Superior temporal gyrus (tissue), 1 donor: ENCODE results near the gene SZT2.
"Not testable (repeated sequence)": the region's sequence is repeated elsewhere in the genome, so short reads cannot be mapped to it uniquely, and the experiment has no call there.

Experiments used
- DNase-seq: peaks from one replicate; pipeline ENCODE4 v3.0.0-alpha.2; 2016; ENCODE audit errors: extremely low spot score

SZT2 gene

DNA sequence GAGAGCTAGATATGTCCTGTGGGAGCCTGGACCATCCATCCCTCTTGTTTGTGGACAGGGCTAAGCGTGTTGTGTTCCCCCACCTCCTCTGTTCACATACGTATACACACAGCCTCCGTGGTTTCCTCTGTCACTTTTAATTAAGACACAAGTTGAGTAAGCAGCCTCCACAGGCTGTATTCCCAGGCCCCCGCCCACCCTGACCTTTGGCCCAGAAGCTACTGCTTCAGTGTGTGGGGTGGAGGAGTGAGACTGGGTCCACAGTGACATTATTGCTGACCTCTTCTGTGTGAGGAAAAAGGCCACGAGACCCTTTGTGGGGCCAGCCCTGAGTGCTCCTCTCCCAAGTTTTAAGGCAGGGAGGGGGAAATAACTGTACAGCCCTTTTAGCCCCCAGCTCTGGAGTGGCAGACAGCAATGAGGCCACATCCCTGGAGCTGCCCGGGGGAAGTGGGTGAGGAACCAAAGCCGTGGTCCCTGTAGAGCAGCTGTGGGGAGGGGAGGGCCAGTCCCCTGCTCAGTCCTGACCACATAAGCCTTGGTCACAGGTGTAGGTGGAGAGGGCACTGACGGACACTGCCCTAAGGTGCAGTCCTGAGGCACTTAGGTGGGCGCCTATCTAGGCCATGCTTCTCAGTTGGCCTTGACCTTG is 26.3 kb upstream of the SZT2 start:
- DNase-seq = no peak

GRCh38 chr1:43363935-43364525 is 25.7 kb upstream of the SZT2 start:
- no peak for DNase-seq

DNA sequence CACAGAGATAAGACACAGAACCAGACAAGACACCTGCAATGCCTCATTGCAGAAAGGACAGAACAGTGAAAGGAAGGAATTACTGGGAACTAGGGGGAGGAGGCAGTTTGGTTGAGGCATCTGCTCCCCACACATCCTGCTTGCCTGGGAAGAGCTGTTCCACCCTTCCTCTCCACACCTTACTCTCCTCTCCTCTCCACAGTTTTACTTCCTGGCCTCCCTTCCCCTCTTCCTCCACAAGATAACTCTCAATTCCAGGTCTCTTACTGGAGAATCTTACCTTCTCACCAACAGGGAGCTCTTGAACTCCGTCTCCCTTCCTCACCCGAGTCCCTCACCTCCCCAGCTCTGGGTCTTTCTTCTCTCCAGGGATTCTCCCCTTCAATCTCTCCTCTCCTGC is 24.0 kb upstream of the SZT2 start:
- no peak for DNase-seq

DNA sequence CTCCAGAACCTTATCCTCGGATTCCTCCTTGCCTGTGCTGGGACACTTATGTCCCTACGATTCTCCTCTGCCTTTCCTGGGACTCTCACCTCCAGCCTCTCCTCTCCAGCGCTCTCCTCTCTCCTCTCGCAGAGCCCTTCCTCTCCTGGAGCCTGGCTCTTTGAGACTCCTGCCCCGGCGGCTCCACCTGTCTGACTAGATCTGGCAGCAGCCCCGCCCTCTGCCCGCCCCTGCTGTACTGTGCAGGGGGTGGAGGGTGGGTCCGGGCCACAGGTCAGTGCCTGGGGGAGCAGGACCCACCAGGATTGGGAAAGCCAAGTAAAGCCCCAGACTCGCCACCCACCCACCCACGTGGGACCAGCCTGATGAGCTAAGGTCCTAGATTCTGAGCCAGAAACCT is 23.5 kb upstream of the SZT2 start:
- no peak for DNase-seq

DNA sequence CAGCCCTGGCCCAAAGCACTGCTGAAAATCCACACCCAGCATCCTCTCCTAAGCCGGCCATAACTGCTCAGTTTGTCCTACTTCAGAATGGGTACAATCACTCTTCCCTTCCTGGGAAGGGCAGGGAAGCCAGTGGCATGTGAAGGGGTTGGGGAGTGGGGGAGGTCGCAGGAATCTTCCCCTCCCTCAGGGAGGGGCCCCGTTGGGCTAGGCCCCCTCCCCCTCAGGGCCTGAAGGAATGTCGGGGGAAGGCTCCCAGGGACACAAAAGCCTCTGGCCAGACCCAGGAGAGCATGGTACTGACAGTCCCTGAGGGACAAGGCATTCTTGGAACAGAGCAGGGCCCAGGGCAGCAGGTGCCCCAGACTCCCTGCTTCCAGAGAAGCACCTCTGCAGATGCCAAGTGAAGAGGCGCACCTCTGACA is 23.1 kb upstream of the SZT2 start:
- no peak for DNase-seq

DNA sequence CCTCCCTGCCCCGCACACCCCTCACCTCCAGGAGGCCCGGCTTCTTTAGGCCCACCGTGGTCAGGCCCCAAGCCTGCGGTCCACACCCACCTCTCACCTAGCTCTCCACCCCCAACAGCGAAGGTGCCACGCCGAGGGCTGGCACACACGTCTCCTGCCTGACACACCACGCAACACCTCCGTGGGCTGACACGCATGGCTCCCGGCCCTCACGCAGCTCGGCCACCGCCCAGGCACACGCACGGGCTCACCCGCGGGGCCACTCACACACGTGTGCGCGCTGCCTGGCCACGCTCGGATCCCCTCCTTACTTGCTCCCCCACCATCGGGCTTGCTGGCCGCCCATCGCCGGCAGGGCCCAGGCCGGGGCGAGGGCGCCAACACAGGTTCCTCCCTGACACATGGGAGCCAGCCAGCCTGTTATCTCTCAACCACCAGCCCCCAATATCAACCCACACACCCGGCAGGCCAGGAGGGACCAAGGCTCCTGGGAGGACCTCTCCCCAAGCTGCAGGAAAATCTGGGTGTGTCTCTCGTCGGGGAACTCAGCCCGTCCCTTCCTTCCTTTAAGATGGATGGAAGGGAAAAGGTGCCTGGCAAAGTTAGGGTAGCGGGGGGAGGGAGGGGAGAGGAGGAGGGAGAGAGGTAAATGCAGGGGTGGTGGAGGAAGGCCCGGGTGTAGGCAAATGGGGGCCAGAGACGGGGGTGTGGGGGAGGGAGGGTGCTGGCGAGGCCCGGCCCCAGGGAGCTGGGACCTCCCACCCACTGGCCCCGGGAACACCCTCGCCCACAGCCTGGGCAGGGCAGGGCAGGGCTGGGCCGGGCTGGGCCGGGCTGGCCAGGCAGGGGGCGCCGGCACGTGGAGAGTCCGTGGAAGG is 22.4 kb upstream of the SZT2 start:
- DNase-seq = no peak

- peak; percentile 78 for DNase-seq
Measured at GRCh38 chr1:43367904-43368645, 21.6 kb upstream of the SZT2 start, which contains the start of gene ELOVL1. ELOVL1 (minus strand) TSS chr1:43368011; CDS start chr1:43365609, 2,402 bp downstream.

GRCh38 chr1:43368646-43369020 is 21.1 kb upstream of the SZT2 start:
- DNase-seq = no peak

- not testable (repeated sequence) for DNase-seq
Measured at GRCh38 chr1:43369779-43370178, 19.9 kb upstream of the SZT2 start.

DNA sequence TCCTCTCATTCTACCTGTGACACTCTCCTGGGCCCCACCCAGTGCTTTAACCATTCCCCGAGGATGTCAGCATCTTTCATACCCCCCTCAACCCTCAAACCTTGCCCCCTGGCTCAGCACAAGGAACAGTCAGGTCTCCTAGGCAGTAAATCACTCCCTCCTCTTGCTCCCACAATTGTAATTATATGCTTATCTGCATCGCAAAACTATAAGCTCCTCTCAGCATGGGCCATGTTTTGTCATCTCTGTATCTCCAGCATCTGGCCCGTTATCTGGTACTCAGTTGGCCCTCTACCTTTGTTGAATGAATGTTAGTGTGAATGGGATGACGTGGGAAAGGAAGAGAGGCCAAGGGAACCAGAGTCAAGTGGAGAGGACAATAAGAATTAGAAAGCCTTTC is 19.1 kb upstream of the SZT2 start:
- DNase-seq = no peak

DNA sequence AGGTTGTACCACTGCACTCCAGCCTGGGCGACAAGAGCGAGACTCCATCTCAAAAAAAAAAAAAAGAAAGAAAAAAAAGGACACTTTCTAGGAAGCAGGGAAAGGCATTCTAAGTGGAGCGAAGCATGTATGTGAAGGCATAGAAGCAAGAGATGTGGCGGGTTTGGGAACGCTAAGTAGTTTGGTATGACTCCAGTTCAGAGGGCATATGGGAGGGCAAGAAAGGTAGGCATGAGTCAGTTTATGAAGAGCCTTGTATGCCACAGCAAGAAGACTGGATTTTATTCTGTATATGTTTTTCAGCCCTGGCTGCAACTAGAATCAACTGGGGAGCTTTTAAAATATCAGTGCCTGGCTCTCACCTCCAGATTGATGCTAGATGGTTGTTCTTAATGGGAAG is 17.5 kb upstream of the SZT2 start:
- no peak for DNase-seq

GRCh38 chr1:43373066-43373940 is 16.4 kb upstream of the SZT2 start:
- no peak for DNase-seq

DNA sequence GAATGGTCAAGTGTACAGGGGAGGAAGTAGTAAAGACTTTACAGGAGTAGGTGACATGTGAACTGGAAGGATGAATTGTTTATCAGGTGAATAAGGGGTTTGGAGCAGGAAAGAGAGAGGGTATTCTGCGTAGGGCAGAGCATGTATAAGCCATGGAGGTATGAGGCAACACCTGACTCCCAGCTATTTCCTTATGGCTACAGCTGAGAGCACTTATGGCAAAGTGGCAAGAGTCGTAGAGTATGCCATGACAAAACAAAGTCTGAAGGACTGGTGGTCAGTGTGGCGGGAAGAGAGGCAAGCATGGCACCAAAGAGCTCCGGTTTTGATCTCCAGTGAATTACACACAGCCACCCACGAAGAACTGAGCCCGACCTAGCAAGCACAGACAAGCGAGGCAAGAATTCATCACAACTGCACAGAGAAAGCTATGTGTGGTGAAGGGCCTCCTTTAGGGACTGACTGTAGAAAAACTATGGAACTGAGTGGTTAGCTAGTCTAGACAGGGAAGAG is 12.9 kb upstream of the SZT2 start:
- no peak for DNase-seq

DNA sequence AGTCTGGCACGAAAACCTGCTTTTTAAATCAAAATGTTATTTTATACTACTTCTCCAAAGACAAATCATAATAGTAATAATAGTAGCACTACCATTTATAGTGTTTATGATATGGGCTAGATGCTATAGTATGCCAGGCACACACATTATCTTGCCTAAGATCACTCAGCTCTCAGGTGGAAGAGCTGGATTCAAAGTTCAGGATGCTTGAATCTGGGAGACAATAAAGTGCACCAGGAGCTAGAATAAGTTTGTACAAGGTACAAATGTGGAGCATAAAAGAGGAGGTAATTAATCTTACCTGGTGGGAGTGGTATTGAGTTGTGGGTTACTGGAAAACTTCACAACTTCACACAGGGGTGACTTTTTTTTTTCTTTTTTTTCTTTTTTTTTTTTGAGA is 11.9 kb upstream of the SZT2 start:
- DNase-seq = no peak

GRCh38 chr1:43379476-43379875 is 10.2 kb upstream of the SZT2 start:
- no peak for DNase-seq

DNA sequence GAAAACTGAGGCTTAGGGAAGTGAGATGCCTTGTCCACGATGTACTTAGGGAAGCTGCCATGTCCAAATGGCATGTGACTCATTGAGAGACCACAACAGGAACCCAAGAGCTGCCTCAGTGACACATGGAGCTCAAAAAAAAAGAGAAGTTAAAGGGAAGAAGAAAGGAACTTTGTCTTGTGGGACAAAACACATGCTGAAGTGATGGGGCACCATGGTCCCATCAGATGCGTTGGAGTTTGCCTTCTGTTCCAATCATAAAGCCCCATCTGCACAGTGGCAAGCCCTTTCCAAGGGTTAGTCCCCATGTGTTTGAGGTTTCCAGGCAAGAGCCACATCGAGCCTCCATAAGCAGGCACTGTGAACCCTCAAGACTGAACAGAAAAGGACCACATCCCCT is 8.1 kb upstream of the SZT2 start:
- DNase-seq = no peak

GRCh38 chr1:43382027-43382779 is 7.5 kb upstream of the SZT2 start:
- peak; percentile 89 for DNase-seq

DNA sequence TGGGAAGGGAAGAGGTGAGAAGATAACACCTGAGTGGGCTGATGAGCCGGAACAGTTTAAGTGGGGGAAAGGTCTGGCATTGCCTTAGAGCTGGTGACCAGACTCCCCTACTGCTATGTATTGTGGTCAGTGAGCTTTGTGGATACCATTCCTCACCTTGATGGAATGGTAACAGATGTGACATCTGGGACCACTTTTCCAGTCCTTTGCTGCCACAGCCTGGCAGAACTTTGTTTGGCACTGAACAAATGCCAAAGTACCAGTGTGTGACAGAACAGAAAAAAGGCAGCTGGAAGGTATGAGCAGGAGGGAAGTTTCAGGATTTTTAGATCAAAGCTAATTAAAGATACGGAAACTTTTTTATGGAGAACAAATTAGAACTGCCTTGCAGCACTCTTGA is 6.2 kb upstream of the SZT2 start:
- DNase-seq = peak; percentile 87

DNA sequence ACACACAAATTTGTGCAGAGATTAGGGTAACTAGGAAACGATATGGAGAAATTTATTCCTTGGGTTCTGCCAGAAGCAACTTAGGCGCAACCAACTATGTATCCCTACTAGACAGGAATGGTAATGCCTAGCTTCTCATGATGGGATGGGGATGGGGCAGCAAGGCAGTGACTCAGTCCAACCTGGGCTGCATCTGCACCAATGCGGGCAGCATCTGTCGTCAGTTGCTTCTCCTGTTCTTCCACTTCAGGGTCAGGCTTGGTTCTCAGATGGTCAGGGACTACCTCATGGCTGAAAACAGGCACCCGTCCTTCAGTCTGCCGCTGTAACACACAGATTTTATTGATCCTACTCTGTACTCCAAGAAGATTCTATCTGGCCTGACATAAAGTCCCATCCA is 3.0 kb upstream of the SZT2 start:
- no peak for DNase-seq

DNA sequence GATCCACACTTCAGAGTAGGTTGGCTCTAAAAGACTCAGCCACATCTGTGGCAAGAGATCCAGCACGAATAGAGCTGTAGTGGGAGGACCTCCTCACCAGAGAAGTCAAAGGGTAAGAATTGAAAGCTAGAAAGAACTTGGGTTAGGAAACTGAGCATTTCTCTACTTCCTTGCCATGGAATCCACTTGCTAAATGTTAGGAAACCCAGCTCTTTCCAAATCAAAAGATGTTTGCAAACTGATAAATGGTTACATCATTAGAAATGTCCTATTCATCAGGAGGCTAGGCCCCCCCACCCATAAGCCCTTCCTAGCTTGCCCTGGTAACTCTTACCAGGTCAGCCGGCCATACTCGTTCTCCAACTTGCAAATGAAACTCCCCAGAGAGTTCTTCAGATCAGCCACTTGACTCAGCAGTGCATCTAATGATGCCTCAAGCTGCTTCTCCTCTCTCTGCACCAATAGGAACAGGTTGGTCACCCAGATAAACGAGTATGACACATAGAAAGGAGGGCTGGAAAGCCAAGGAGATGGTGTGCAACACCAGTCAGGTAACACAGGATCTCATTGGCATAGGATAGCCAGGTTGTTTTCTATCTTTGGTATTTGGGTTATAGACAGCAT is 1.6 kb upstream of the SZT2 start:
- no peak for DNase-seq
